Measurements from ENCODE around the gene CWC22.

DNA sequence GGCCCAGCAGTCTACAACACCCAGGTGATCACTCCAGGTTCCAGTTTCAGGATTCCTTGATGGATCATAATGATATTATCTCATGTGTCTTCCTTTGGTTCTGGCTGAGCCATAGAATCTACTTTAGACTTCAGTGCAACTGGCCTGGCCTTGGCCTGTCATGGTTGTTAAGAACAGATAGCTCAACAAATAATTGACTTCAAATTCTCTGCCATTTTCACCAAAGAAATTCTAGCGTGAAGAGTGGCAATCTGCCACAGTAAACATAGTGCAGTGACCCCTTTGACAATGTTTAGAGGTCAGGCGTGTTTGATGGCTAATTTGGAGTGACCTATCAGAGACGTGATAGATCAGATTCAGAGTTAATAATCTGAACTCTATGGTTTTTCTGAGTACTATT lies 95.5 kb downstream of the CWC22 start:
- TF ChIP-seq POLR2A (IDR thresholded peaks at IDR 0.05; ENCODE audit: low read depth, low read length) (no peak), POLR2AphosphoS5 (IDR thresholded peaks at IDR 0.05; ENCODE audit: insufficient read depth, low read depth, low read length) (no peak), EZH2 (IDR thresholded peaks at IDR 0.05; ENCODE audit: borderline replicate concordance, low read depth, low read length, severe bottlenecking) (no peak), JUN (IDR thresholded peaks at IDR 0.05; ENCODE audit: borderline replicate concordance, insufficient read depth, insufficient read length, low read depth) (no peak), GATA2 (IDR thresholded peaks at IDR 0.05; ENCODE audit: insufficient read depth, insufficient read length, low read depth, low read length) (no peak), MYC (IDR thresholded peaks at IDR 0.05; ENCODE audit: low read depth, low read length) (no peak)
- TF ChIP-seq, protein P1, sequence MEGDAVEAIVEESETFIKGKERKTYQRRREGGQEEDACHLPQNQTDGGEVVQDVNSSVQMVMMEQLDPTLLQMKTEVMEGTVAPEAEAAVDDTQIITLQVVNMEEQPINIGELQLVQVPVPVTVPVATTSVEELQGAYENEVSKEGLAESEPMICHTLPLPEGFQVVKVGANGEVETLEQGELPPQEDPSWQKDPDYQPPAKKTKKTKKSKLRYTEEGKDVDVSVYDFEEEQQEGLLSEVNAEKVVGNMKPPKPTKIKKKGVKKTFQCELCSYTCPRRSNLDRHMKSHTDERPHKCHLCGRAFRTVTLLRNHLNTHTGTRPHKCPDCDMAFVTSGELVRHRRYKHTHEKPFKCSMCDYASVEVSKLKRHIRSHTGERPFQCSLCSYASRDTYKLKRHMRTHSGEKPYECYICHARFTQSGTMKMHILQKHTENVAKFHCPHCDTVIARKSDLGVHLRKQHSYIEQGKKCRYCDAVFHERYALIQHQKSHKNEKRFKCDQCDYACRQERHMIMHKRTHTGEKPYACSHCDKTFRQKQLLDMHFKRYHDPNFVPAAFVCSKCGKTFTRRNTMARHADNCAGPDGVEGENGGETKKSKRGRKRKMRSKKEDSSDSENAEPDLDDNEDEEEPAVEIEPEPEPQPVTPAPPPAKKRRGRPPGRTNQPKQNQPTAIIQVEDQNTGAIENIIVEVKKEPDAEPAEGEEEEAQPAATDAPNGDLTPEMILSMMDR (IDR thresholded peaks at IDR 0.05; ENCODE audit: extremely low read depth in 1 of 2, insufficient read depth in 1 of 2, low read depth in 1 of 2, low read length in 2 of 2): no peak
- TF ChIP-seq, protein P2, sequence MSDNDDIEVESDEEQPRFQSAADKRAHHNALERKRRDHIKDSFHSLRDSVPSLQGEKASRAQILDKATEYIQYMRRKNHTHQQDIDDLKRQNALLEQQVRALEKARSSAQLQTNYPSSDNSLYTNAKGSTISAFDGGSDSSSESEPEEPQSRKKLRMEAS (IDR thresholded peaks at IDR 0.05; ENCODE audit: insufficient read depth, insufficient read length): no peak
